Measurements from ENCODE around the gene ZCCHC4.

The ZCCHC4 gene

DNA sequence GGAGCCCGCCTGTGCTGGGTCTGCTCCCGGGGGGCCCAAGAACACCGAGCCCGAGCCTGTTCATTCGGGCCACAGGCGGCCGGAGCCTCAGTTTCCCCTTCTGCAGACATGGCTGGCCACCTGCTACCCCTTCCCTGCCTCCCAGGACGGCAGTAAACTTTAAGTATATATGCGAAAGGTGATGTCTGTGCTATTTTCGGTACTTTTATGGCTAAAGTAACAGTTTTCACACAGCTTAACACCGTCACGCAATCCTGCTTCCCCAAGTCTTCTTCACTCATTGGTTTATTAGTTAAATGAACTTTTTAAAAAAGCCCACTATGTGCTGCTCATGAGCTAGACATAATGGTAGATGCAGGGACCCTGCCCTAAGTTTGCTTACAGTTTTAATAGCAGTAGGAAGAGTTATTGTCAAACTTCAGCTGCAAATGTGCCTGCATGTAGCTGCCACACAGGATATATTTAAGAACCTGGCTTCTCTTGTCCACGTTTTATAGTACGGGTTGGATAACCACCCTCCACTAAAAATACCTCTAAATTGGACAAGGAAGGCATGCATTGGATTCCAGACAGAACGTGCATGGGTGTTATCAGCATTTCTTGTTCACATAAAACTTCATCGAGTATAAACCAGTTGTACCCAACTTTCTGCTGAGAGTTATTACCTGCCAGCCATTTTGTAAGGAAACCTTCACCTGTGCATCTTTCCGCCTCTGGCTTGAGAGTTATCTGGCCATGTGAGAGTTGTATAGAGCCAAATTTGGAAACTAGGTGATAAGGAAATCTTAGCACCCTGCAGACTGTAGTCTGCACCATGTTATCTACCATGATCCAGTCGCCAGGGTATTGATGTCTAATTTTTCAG is 65.2 kb downstream of the ZCCHC4 start:
- peak; percentile 41 for DNase-seq (ENCODE audit: low spot score)

DNA sequence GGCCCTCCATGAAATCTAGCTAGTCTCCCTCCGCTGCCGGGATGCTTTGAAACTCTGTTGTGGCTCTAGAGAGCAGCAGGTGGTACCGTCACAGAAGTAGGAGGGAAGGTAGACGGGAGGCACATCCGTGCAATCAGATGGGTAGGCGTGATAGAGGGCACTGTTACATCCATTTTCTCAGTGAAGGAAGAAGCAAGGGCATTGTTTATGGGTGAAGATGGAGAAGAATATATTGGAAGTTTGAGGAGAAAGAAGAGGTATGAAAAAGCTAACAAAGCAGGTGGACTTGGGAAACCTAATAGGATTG is 65.8 kb downstream of the ZCCHC4 start:
- no peak for DNase-seq (ENCODE audit: low spot score)

DNA sequence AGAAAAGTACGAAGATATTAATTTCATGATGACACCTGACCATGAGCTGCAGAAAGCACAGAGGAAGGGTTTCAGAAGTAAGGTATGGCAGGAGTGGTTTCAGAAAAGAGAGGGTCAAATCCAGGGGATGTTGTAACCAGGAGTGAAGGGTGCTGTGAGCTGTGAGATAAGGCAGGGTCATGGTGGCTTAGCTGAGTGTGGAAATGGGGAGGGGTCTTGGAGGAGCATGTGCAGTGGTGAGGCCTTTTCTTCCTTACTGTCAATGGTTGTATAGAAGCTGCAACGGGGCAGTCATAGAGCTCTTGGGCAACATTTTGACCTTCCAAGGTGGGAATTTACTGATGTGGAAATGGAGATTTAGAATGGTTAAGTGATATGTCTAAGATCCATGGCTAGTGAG is 67.0 kb downstream of the ZCCHC4 start:
- no peak for DNase-seq (ENCODE audit: low spot score)

DNA sequence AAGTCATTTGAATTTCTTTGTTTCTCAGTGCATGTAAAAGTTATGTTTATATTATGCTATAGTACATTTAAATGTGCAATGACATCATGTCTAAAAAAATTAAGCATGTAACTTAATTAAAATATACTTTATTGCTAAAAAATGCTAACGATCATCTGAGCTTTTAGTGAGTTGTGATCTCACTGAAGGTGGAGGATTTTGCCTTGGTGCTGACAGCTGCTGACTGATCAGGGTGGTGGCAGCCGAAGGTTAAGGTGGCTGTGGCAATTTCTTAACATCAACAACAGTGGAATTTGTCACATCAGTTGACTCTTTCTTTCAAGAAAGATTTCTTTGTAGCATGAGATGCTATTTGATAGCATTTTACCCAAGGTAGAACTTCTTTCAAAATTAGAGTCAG is 71.1 kb downstream of the ZCCHC4 start:
- no peak for DNase-seq (ENCODE audit: low spot score)

DNA sequence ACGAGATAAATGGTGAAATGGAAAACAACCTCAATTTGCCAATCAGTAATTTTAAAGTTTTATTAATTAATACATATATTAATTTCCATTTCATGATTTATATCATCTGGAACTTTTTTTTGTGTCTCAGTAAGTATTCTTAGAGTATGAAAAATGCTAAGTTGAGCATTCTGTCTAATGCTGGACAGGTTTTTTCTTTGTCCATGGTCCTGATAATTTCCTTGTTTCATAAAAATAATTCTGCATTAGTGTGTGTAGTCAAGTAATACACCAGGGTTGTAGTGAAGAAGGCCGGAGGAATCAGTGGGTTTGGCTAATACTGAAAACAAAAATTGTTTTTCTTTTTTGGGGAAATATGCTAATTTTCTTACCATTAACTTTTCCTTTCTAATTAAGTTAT is 74.4 kb downstream of the ZCCHC4 start:
- DNase-seq (ENCODE audit: low spot score): no peak

DNA sequence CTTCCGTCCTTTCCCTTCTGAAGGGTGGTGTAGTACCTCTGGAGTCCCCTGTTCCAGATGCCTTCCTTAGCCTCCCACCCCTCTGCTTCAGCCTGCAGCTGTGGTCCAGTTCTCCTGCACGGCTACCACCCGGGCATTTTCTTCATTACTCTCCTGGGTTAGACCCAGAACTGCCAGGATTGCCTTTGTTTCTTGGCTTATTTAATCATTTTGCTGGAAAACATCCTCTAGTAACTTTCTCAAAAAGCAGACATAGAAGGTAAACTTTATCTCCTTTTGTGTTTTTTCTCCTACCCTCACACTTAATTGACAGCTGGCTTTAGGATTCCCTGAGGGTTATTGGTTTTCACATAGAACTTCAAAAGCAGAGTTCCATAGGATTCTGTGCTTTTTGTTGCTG is 84.7 kb downstream of the ZCCHC4 start:
- no peak for DNase-seq (ENCODE audit: low spot score)

DNA sequence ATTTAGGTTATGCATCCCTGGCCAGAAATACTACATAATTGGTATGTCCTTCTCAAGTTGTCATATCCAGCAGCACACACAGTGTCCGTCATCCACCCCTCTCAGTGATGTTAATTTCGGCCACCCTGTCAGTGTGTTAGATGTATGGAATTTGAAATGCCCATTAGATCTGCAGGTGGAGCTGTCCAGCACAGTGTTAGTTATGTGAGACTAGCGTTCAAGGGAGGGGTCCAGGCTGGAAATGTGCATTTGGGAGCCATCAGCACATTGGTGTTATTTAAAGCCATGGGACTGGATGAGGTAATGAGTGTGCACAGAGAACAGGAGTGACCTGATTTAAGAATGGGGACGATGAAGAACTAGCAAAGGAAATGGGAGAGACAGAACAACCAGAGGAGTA is 86.9 kb downstream of the ZCCHC4 start:
- no peak for DNase-seq (ENCODE audit: low spot score)

DNA sequence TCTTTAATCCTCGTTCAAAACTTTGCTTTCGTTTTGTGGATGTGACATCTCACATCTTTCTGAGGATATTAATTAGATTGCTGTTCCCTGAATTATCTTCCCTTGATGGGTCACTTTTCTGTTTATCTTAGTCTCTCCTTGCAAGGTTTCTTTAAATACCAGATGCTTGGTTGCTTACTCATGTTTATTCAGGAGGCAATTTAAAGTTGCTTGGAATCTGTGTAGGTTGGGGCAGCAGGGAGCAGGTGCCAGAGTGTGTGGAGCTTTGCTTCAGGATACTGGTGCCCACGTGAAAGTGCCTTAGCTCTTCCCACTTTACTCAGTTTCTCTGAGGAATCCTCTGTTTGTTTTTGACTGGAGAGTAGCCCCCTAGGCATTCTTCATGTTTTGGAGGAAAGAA is 88.5 kb downstream of the ZCCHC4 start:
- DNase-seq (ENCODE audit: low spot score): no peak

DNA sequence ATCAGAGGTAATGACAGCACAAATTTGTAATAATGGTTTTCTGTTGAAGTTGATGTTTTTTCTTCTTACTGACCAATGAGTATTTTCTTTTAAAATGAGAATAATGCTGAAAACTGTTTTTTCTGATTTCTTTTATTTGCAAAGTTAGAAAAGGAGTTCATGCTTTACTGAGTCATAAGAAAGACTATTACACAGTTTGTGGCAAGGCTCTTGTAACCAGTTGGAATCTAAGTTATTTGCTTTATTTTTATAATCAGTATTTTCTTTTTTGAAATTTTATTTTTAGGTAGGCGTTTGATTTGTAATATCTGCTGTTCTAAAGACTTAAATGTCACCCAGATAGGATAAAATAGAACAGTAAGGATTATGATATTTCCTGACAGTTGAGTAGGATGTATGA is 89.9 kb downstream of the ZCCHC4 start:
- no peak for DNase-seq (ENCODE audit: low spot score)

DNA sequence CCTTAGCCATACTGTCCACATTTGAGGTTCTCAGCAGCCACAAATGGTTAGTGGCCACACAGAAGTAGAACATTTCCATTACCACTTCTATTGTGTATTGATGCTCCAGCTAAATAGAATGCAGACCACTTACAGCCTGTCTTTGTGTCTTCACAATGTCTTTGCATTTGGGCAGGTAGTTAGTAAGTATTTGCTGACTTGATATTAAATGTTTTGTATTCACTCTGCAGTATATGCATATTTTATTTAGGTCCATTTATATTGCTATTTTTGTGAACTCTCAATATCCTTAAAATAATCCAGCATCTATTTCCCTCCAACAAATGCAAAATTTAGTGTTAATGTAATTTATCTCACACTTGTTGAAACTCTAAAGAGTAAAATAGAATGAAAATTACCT is 91.1 kb downstream of the ZCCHC4 start:
- DNase-seq (ENCODE audit: low spot score): no peak

DNA sequence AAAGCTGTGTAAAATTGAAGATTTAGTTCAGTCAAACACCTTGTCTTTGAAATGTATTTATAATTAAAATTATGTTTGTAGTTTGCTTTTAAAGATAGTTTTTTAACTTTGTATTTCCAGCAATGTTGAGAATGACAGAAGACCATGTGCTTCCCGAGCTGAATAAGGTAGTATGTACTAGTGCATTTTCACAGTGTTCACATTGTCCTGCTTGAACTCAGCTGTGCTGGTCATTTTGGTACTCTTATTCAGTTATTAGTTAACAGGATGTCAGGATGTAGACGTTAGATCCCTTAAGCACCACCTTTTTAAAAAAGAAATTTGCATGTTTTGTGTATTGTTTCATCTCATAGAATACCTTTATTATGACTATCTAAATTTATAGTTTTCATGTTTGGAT is 92.9 kb downstream of the ZCCHC4 start:
- DNase-seq (ENCODE audit: low spot score): no peak

DNA sequence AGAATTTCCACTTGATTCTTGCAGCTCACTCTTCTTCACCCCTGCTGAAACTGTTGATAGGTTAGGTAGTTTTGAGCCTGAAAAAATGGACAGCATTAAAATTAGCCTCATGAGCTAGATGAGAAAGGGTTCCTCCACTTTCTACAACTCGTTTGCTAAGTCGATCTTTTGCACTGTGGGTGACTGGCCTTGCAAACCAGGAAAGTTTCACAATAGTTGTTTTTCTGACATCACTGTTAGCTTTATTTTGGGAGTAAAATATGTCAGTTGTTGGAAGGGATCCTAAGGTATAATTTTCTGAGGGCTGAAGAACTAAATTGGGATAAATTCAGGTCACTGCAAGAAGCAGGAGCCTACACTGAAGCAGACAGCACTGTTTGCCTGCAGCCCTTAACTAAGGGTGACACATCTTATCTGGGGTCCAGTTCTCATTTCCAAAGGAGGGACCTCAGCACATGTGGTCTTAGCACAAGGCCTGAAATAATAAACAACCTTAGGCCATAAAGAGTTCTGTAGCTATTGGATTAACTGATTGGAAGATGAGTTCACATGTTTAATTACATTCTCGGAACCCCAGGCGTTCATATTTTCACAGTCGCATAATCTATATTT is 93.6 kb downstream of the ZCCHC4 start:
- no peak for DNase-seq (ENCODE audit: low spot score)

DNA sequence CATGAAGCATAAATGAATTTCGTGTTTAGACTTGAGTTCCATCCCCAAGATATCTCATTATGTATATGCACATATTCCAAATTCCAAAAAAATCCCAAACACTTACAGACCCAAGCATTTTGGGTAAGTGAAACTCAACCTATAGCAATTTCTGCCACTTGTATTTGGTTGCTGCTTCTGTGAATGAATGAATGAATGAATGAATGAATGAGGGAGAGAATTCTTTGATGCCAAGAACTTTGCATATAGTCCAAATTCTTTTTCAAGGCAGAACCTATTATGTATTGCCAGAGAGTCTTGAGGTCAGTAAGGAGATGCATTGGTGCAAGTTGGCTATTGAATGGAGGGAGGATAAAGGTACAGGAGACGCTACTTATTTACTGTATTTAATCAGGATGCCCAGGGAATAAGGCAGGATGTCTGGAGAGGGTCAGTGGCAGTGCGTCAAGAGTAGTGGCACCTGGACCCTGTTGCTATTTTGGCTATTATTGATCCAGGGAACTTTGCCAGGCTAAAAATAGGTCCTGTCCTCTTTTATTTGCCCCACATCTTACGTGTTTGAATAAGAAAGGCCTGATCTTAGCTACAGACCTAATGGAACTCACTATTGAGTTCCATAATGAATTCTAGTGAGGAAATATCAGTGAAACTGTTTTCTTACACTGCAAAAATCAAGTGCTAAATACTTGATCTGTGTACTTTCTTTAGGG is 98.4 kb downstream of the ZCCHC4 start:
- no peak for DNase-seq (ENCODE audit: low spot score)

DNA sequence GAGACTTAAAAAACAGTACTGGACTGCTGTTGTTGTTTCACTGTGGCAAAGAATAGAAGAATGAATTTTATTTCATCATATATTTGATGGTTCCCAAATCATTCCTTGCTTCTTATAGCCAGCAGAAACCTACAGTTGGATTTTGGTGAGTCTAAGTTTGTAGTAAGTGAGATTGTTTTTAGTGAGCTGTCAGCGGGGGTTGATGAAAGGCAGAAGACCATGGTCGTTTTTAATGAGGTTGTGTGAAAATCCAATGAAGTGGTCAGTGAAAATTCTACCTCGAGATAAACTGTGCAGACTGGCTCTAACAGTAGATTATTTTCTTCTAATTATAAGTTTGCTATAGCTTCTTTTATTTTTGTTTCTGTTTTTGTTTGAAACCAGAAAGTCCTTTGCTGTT is 100.7 kb downstream of the ZCCHC4 start:
- DNase-seq (ENCODE audit: low spot score): no peak

DNA sequence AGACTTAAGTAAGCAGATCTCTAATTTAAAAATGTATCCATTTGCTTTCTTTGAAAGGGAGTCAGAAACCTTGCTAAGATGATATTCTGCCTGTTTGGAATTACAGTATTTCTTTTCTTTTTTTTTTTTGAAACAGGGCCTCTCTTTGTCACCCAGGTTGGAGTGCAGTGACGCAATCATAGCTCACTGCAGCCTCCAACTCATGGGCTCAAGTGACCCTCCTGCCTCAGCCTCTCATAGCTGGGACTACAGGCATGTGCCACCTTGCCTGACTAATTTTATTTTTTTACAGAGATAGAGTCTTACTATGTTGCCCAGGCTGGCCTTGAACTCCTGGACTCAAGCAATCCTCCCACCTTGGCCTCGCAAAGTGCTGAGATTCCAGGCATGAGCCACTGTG is 104.4 kb downstream of the ZCCHC4 start:
- no peak for DNase-seq (ENCODE audit: low spot score)

All from RKO (cell line).